GM11168 (cell line): Measurements from ENCODE around the gene CBY1.

Experiments used
- in situ Hi-C: fragments of 300-500 bp; cut with MboI; formaldehyde crosslinking; loops from one replicate; pipeline ENCODE4 v1.12.0; 2022; ENCODE audit warnings: low sequenced_read_pairs; ENCODE audit not compliant: unreplicated experiment

CBY1 gene

DNA sequence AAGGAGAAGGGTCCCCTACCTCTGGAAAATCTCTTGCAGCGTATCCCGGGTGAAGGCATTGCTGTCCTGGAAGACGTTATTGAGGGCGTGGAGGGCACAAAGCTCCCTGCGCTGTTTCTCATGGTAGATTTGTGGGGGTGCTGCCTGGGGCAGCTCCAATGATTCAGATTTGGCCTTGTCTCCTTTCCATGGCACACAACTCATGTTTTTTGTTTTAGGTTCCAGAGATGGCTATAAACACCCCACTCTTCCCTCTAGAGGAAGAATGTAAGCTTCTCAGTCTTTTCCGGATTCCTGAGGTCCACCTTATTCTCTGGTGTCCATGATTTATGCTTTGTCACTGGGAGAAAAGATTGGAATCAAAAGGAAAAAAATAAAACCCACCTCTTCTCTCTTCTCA is 43.3 kb downstream of the CBY1 start:
- in situ Hi-C loops = no loop called here

DNA sequence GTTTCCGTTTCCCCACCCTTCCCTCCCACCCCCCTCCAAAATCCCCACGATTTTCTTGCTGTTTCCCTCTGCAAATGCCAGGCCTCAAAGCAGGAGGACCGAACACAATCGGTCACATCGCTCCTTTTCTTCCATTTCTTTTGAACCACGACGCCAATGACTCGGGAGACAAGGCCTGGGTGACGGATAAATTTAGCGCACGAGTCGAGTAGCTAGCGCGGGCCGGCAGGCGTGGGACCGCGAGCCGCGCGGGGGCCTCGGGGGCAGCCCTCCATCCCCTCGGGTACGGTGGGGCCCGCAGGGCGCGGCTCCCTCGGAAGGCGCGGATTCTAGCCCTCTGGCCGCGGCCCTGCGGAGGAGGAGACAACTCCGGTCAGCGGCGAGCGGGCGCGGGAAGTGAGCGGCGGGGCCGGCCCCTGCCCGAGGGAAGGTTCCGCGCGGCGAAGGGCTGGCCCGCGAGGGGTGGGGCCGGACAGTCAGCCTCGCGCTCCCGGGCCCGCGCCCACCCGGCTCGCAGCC is 43.9 kb downstream of the CBY1 start:
- in situ Hi-C loops = no loop called here

DNA sequence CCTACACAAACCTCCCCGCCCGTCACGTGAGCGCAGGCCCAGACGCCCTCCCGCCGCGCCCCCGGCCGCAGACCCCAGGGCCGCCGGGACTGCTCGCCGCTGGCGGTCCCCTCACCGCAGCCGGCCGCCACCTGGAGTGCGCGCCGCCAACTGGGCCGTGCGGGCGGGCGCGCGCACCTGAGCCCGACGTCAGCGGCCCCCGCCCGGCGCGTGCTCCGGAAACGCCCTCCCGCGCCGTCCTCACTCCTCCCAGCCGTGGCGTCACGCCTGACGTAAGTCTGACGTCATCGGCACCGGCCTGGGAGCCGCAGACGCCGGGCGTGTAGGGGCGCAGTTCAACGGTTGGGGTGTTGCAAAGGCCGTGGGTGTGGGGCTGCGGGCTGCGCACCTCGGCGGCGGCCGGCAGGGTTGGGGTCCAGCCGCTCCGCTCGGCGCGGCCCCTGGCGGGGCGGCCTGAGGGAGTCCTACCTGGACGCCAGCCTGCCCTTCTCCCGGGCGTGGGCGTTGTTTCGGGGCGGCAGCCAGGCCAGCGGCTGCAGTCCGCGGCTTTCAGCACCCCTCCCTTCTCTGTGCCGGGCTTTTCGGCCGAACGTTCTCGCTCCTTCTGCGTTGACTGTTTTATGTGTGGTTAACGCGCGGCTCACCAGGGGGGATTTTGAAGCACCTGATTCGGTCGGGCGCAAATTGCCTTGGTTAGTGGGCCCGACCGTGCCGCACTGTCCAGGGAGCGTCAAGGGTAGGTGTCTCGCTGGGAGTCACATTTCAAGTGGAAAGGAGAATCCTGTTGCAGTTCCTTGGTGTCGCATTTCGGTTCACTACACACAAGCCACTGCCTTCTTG is 44.6 kb downstream of the CBY1 start, which contains the start of gene JOSD1:
JOSD1 (minus strand) TSS at position 155 of the 840 bp plus-strand sequence. CDS start 956 bp downstream, outside the sequence.
- in situ Hi-C loops = no loop called here

DNA sequence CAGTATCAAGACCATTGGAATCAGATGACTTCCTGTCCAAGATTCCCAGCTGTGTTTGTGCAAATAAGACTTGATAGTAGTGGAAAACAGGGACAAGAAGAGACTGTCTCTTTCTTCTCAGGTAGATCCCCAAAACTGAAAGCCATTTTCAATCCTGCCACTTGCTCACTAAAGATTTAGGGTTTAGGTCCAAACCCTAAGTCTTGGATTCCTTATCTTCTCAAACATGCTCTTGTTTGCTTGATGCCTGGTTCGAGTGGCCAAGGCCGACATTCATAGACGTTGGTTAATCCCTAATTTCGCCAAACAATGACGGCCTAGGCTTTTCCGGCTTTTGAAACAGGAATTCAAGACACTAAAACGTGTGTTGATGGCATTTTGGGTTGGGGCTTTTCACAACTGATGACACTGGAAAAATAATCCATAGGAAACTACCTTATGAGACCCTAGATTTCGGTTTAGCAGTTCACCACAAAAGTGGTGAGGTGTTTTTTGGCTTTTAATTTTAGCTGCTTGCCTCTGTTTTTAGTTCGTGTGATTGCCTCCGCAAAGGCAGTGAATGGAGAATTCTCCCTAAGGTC is 48.3 kb downstream of the CBY1 start:
- in situ Hi-C loops = no loop called here

DNA sequence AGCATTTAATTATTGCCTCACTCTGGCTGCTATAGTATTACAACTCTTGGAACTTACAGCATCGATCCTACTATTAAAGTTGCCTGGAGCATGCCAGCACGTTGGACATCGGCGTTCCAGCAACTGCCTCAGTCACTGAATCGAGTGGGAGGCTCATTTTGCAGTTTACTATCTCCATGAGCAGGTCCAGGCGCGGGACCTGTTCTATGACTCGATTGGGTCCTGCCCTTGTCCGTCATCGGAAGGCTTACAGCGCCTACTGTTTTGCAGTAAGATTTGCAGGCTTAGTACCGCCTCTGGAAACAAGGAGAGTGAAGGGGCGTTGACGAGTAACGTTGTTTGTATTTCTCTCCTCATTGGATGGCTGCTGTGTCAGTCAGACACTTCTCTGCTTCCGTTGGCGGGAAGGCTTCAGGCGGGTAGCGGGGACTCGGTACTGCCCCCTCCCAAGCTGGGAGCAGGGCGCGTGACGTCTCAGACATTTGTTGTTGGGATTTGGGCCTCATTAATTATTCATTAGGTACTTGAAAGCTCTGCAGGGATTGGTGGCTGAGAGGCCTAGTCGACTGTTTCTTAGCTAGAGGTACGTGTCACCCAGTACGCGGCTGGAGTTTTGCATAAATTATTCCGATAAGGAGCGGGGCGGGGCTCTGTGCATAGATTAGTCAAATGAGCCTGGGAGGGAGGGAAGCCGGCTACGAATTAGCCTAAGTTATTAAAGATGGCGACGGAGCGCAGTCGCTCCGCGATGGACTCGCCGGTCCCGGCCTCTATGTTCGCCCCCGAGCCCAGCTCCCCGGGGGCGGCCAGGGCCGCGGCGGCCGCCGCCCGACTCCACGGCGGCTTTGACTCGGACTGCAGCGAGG is 49.0 kb downstream of the CBY1 start, which contains the start of gene GTPBP1:
GTPBP1 (plus strand) TSS at position 710 of the 866 bp plus-strand sequence; CDS start at position 722, 12 bp downstream.
- in situ Hi-C loops = no loop called here

DNA sequence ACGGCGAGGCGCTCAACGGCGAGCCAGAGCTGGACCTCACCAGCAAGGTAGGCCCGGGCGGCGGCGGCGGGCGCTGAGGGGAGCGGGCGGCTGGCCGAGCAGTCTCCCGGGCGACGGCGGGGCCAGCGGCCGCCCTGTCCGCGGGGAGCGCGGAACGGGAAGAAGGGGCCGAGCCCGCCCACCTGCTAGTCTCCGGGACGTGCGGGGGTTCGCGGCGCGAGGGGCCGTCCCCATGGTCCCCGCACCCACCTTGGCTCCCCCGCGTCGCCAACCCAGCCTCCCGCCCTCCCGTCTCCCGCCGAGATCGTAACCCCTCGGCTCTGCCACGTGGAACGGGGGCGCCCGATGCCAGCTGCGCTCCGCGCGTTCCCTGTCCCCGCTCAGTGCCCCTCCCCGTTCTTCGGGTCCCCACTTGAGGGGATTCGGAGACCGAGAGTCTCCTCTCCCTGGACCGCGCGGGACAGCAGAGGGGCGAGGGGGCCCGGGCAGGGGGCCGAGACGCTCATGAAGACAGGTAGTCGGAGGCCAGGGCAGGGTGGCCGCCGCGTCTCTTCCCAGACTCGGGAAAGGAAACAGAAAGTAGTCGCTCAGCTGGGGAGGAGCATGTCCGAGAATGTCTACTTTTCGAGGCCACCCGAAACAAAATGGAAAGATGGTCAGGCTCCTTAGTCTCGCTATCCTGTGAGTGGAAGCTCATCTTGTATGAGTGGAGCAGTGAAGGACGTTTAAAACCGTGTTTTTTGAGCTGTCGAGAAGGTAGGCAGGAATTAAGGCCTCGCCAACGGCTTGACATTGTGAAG is 49.9 kb downstream of the CBY1 start:
- in situ Hi-C loops = no loop called here

DNA sequence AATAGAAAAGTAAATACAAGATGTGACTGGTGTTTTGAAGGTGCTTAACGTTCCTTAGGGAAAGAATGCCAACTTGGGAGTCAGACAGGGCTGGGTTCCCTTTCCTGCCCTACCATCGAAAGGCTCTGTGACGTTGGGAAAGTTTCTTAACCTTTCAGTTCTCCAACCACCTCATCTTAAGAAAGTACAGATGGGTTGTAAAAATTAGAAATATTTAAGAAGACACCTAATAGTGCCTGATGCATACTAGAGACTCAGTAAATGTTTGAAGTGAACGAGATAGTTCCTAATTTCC is 50.4 kb downstream of the CBY1 start:
- in situ Hi-C loops = no loop called here

DNA sequence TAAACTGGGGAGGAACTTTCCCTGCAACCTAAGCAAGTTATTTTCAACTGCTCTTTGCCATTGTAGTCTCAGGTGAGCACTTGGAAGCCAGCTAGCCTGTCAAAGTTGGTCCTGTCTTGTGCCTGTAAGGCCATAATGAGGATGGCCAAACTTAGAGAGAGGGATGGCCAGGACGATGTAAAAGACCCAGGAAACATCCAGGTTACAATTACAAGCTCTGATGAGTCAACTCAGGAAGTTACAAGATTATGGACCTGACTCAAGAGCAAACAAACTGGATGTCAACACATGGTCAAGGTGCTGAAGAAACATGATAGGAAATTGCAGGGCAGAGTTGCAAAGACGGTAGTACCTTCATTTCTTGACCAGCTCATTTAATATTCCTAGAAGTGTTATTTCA is 50.9 kb downstream of the CBY1 start:
- in situ Hi-C loops = no loop called here

DNA sequence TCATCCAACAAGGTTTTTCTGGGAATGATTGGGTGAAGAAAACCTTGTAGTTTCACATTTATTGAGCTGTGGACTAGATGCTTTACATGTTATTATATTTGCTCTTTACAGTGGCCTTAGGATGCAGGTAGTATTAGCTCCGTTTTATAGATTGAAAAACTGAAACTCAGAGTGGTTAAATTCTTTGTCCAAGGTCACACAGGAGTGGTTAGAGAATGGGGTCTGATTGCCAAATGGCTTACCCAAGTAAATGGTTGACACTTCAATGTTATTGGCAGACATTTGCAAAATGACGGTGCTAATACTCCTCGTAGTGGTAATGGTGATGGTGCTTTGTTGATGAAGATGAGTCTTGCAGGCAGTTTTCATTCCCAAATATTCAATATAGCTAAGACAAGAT is 51.5 kb downstream of the CBY1 start:
- in situ Hi-C loops = no loop called here

DNA sequence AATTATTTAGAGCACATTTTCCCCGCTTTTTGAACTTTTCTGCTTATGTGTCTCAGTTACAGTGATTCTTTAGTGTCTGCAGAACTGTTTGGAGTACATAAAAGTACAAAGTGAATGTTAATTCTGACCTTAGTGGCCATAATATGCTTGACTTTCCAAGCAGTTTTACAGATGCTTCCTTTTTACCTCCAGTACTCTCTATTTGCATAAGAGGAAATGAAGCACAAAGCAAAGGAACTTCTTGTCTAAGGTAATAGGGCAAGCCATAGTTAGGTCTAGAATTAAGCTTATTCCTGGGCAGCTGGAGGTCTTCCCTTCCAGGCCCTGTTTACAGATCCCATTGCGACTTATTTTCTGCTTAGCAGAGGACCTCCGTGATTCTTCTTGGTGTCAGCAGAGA is 52.9 kb downstream of the CBY1 start:
- in situ Hi-C loops = no loop called here

DNA sequence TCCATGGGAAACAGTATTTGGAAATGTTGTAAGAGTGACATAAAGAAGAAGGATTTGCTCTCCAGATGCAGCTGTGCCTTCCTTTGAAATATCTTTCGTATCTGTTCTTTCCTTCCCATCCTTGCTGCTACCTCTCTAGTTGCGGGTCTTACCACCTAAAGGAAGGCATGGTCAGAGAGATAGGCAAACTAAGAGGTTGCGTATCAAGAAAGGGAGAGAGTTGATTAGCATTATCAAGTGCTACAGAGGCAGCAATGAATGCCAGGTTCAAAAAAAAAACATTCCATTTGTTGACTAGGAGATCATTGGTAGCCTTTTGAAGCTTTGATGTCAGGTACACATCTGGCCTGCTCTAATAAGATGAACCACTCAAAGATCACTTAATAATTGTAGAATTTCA is 53.9 kb downstream of the CBY1 start:
- in situ Hi-C loops = no loop called here

DNA sequence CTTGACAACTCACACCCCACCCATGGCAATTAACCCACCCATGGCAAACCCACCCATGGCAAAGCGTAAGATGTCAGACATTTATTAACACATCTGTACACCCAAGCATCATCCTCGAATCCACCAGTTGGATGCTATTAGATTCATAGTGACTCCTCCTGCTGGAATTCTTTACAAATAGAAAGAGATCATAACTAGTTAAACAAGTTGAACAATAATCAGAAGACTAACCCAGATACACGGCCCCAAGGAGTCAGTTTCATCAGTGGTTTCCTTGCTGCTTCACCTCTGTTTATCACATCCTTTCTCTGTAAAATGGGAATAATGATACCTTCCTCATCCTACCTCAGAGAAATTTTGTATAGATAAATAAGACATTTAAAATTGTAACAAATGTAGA is 54.4 kb downstream of the CBY1 start:
- in situ Hi-C loops = no loop called here

DNA sequence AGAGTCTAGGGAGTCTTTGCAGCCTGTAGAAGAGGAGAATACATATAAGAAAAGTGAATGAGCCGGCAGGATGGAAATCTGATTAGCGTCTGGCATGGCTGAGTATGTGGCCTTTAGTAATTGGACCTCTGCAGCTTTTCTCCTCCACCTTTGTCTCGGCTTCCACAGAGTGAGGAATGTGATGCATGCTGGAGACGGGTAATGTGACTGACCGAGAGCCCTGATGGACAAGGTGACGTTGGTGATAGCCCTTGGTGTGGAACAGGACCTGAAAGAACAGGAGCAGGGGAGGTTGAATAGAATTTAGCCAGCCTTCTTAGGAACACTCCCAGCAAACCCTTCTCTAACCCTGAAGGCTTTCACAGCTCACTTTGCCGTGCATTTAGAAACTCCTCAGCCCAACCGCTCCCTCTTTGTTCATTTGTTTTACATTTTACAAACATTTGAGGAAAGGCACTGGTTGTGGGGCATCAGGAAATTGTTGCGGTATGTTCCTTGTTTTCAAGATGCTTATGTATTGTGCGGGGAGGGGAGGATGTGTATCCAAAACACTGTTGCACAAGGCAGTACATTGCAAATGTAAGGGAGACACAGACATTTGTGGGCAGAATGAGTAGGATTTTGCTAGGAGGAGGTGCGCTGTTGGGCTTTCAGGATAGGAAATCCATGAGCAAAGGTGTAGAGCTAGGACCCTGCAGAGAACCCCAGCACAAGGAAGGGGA is 56.2 kb downstream of the CBY1 start:
- in situ Hi-C loops = no loop called here

DNA sequence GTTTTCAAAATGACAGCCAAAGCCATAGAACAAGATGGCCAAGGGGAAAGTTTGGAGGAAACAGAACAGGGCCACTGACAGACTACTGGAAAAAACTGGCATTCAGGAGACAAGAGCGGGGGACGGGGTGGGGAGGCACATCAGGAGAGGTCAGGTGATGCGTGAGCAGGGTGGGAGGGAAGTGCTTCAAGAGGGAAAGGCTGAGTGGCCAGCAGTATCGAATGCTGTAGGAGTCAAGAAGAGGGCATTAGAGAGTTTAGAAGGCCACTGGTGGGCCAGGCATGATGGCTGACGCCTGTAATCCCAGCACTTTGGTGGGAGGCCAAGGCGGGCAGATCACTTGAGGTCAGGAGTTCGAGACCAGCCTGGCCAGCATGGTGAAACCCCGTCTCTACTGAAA is 57.5 kb downstream of the CBY1 start:
- in situ Hi-C loops = no loop called here

DNA sequence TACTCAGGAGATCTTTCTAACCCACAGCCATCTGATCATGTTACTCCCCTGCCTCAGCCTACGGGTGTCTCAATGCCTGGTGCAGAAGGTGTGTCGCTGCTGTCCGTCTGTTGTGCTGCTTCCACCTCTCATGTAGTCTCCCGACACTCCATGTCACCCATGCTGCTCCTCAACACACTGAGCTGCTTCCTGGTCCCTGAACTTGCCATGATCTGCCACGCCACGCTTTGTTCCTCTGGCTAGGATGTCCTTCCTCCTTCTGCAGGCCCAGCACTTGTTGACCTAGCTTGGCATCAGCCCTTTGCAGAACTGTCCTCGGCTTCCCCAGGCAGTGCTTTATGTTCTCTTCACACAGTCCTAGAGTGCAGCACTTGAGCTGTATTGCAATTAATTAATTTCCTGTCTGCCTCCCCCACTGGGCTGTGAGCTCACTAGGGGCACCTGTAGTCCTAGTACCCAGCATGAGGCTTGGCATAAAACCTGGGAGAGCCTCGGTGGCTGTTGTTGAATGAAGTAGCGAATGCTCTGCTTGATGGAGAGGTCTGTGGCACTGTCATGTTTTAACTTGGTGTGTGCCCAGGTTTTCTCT is 58.8 kb downstream of the CBY1 start:
- in situ Hi-C loops = no loop called here

DNA sequence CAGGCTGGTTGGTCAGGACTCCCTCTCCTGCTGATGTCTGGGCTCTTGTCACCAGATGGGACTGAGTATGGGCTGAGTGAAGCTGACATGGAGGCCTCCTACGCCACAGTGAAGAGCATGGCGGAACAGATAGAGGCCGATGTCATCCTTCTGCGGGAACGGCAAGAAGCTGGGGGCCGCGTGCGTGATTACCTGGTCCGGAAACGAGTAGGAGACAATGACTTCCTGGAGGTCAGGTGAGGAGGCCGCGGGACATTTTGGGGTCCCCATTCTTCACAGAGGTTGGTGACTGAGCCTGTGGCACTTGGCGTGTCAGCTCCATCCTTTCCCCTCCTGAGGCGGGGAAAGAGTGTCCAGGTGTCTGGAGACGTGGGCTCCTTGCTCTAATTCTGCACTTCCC is 59.4 kb downstream of the CBY1 start:
- in situ Hi-C loops = no loop called here

DNA sequence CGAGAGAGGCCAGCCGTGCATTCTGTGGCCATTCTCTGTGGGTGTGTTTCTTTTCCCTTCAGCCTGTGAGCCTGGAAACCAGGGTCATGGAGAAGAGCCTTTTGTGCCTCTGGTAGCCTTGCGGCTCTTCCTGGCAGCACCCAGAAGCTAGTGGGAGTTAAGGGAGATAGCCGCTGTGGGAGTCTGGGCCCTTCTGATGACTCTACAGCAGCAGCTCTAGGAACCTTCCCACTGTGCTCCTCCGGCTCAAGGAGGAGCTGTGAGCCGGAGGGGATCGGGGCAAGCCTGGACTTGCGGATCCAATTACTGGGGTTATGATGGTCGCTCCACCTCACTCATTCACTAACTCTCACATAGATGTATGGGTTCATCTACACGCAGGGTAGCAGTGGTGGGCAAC is 59.8 kb downstream of the CBY1 start:
- in situ Hi-C loops = no loop called here

DNA sequence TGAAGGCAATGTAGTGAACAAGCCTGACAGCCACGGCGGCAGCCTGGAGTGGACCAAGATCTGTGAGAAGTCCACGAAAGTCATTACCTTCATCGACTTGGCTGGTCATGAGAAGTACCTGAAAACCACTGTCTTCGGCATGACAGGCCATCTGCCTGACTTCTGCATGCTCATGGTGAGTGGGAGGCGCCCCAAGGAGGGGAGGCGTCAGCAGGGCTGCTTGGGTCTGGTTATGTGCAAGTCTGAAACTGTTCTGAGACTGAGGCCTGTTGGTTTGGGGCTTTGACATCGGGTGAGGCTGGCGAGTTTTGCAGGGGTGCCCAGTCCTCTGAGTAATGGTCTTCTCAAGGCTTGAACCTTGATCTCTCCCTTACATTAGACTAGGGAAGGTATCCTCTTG is 60.4 kb downstream of the CBY1 start:
- in situ Hi-C loops = no loop called here

DNA sequence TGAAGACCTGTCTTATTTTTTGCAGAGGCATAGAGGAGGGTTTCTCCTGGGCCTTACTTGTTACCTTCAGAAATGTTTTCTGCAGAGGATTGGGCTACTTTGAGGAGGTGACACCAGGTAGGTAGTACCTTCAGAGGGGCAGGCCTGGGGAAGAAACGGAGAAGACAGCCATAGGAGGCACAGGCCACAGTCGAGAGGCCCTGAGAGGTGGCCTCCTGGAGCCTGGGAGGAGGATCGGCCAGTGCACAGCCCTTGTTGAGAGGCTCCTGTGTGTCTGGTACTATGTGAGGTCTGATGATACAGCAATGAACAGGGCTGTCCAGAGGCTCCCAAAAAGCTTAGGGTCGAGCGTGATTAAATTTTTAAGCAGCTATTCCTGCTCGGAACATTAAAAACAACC is 60.8 kb downstream of the CBY1 start:
- in situ Hi-C loops = no loop called here
